HepG2 (cell line): ENCODE results near the gene SCMH1. TPM values are rescaled to one million over a fixed set of nuclear protein-coding genes. Genes with fewer than 3 reads are reported as not detected.

Source experiments
- HIC2 ChIP-seq: sonication (generic); formaldehyde crosslinking; IDR thresholded peaks from 2 replicates; pipeline ENCODE4 v1.9.0; 2022; ENCODE audit warnings: low read depth, missing genetic modification reagents
- KAT2B ChIP-seq: fragments of 150-350 bp; IDR thresholded peaks from 2 replicates; pipeline ENCODE4 v1.6.1; 2014; ENCODE audit warnings: low read depth, low read length, borderline replicate concordance
- MXD1 ChIP-seq: sonication (generic); formaldehyde crosslinking; IDR thresholded peaks from 2 replicates; pipeline ENCODE4 v1.4.0; 2020; ENCODE audit warnings: mild to moderate bottlenecking, missing genetic modification reagents
- PRMT3 ChIP-seq: sonication (generic); formaldehyde crosslinking; IDR thresholded peaks from 2 replicates; pipeline ENCODE4 v1.8.1; 2022; ENCODE audit warnings: low read depth, mild to moderate bottlenecking, moderate library complexity, missing genetic modification reagents, borderline replicate concordance
- XRCC5 ChIP-seq: fragments of 200-400 bp; formaldehyde crosslinking; optimal IDR thresholded peaks from 2 replicates; pipeline ENCODE3; 2017; ENCODE audit warnings: mild to moderate bottlenecking, low read length
- ZHX2 ChIP-seq, 2 experiments: sonication (generic) in 1 of 2; formaldehyde crosslinking in 1 of 2; IDR thresholded peaks; 2 replicates each; pipeline versions ENCODE4 v1.6.1 to v1.9.0; 2014 to 2022; ENCODE audit warnings: antibody characterized with exemption in 1 of 2, borderline replicate concordance in 1 of 2, inconsistent platforms in 1 of 2, low read depth in 1 of 2, missing genetic modification reagents in 1 of 2
- ZNF143 ChIP-seq: sonication (generic); formaldehyde crosslinking; IDR thresholded peaks from 2 replicates; pipeline ENCODE4 v1.4.0; 2020; ENCODE audit warnings: missing genetic modification reagents
- ZNF407 ChIP-seq: sonication (generic); formaldehyde crosslinking; IDR thresholded peaks from one replicate; pipeline ENCODE4 v1.5.1; 2020; ENCODE audit warnings: mild to moderate bottlenecking, missing genetic modification reagents; ENCODE audit errors: not compliant biosample characterization
- ZUFSP ChIP-seq: sonication (generic); formaldehyde crosslinking; IDR thresholded peaks from 2 replicates; pipeline ENCODE4 v1.9.0; 2021; ENCODE audit warnings: missing genetic modification reagents, mild to moderate bottlenecking, borderline replicate concordance
- polyA plus RNA-seq, 8 experiments: library from polyadenylated mRNA; depleted of rRNA in 3 of 8; stranded (reverse) in 7 of 8; unstranded in 1 of 8; fragments of >200 nt; fragmentation: Illumina TruSeq in 4 of 8; extraction: Trizol in 4 of 8; gene quantifications; 2 replicates each; pipeline versions ENCODE4 v1.2.1 to v1.2.3, GENCODE V29; 2011 to 2016; ENCODE audit warnings: low read depth in 4 of 8, missing spikeins in 1 of 8, mixed read lengths in 1 of 8; ENCODE audit not compliant: insufficient read depth in 1 of 8
- total RNA-seq, 5 experiments: library from RNA; depleted of rRNA; stranded (reverse); fragments of >200 nt; fragmentation: Illumina TruSeq; extraction: Trizol; gene quantifications; 2 replicates each; pipeline ENCODE4 v1.2.3, GENCODE V29; 2016; ENCODE audit warnings: low read depth in 1 of 5

The SCMH1 gene
- total and polyA plus RNA-seq, 2 of the 13 experiments (the other 11 are each of a cell fraction or from before 2014, with no cell fraction given) = 41.8 to 52.6 TPM

- TF ChIP-seq ZHX2 (IDR thresholded peaks at IDR 0.05; ENCODE audit: low read depth) (no peak), ZHX2 (CRISPR knock-in tag; IDR thresholded peaks at IDR 0.05; ENCODE audit: borderline replicate concordance) (no peak), PRMT3 (no peak), ZNF407 (CRISPR knock-in tag) (no peak), KAT2B (no peak), MXD1 (no peak), HIC2 (no peak), ZNF143 (no peak), XRCC5 (peak; percentile 80), ZUFSP (CRISPR knock-in tag) (no peak)
Observed at GRCh38 chr1:41003640-41004220, 238.4 kb downstream of the SCMH1 start (continued).
